NCI-H128 (cell line): ENCODE results near the gene SCGB2A2.

Experiments used
- DNase-seq: peaks from one replicate; lab custom pipeline; 2025; ENCODE audit not compliant: unreplicated experiment; lab: John Stamatoyannopoulos, UW

The SCGB2A2 gene

DNA sequence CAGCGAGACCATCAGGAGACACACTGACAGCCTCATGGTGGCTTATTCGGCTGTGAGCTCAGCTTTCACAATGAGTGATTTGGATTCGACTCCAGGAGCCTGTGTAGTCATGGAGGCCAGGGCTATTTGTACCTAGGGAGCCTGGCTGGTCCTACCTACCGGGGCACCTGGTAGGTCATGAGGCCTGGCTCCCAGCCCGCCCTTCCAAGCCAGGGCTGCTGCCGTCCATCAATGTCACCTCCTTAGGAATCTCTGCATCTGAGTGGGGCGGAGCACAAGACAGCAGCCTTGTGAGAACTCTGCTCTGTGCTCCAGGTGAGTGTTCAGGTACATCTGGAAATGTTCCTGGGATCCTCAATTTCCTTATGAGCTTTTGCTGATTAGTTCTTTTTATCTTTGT, 29.0 kb downstream of the SCGB2A2 start, which contains the start of gene SCGB1D4:
TSS of gene SCGB1D4 (minus strand) at position 101 of the 400 bp plus-strand sequence. CDS start at position 36, 65 bp downstream.
- DNase-seq, result no peak

DNA sequence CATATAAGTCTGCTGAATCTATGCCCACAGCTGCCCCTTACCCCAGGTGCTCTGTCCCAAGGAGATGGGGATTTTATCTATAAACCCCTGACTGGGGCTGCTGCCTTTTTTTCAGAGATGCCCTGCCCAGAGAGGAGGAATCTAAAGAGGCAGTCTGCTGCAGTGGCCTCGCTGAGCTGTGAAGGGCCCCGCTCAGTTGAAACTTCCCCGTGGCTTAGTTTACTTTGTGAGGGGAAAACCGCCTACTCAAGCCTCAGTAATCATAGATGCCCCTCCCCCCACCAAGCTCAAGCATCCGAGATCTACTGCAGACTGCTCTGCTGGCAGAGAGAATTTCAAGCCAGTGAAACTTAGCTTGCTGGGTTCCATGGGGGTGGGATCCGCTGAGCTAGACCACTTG, 36.3 kb downstream of the SCGB2A2 start:
- no peak for DNase-seq

DNA sequence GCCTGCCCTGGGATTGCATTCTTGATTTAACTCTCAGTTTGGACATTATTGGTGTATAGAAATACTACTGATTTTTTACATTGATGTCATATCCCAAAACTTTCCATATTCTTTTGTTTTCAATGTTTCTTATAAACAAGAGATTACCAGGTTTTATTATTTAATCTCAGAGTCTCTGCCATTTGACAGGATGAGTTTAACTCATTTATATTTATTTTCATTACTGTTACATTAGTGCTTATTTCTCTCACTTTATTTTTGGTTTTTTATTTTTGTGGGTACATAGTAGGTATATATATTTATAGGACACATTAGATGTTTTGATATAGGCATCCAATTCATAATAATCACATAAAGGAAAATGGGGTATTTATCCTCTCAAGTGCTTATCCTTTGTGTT, 38.0 kb downstream of the SCGB2A2 start:
- no peak for DNase-seq

DNA sequence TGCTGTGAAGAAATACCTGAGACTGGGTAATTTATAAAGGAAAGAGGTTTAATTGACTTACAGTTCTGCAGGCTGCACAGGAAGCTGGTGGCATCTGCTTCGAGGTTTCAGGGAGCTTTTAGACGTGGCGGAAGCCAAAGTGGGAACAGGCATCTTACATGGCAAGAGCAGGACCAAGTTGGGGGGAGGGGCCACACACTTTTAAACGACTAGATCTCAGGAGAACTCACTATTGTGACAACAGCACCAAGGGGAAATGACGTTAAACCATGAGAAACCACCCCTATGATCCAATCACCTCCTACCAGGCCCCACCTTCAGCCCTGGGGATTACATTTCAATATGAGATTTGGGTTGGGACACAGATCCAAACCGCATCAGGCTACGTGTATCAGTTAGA, 40.0 kb downstream of the SCGB2A2 start:
- DNase-seq, result no peak

DNA sequence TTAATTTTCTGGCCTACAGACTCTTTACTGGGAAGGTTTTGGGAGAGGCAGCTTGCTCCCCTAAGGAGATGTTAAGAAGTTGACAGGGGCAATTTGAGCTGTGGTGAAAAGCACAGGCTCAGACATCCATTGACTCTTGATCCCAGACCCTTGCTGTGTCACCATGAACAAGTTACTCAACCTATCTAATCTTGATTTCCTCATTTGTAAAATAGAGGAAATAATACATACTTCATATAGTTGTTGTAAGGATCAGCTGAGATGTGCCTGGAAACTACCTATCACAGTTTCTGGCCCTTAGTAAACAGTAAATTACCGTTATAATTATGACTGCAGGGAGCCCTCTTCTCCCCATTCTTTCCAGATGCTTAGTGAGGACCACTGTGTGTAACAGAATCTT, 45.5 kb downstream of the SCGB2A2 start:
- no peak for DNase-seq

DNA sequence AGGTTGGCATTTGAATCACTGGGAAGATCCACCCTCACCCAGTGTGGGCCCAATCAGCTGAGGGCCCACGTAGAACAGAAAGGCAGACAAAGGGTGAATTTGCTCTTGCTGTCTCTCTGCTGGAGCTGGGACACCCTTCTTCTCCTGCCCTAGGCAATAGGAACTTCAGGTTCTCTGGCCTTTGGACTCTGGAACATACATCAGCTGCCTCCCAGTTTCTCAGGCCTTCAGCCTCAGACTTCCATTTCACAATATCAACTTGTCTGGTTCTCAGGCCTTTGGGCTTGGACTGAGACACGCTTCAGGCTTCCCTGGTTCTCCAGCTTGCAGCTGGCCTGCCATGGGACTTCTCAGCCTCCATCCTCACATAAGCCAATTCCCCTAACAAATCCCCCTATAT, 52.6 kb downstream of the SCGB2A2 start:
- DNase-seq, result no peak
